NCI-H1105 (cell line): Measurements from ENCODE around the gene KIF26B.

Experiments
- DNase-seq: peaks from one replicate; lab custom pipeline; 2025; lab: John Stamatoyannopoulos, UW

Gene KIF26B

GRCh38 chr1:245571815-245572294, 417.1 kb downstream of the KIF26B start:
- DNase-seq = no peak

GRCh38 chr1:245572709-245573108, 417.9 kb downstream of the KIF26B start:
- no peak for DNase-seq

GRCh38 chr1:245575710-245576109, 420.9 kb downstream of the KIF26B start:
- no peak for DNase-seq

GRCh38 chr1:245576323-245576722, 421.5 kb downstream of the KIF26B start:
- no peak for DNase-seq

- DNase-seq = no peak
Measured at GRCh38 chr1:245577191-245578157, 422.7 kb downstream of the KIF26B start.

- DNase-seq = no peak
Measured at GRCh38 chr1:245578308-245578707, 423.5 kb downstream of the KIF26B start.

GRCh38 chr1:245578771-245579170, 424.0 kb downstream of the KIF26B start:
- DNase-seq = no peak

GRCh38 chr1:245579881-245580280, 425.1 kb downstream of the KIF26B start:
- no peak for DNase-seq

- DNase-seq = no peak
Measured at GRCh38 chr1:245580651-245581050, 425.9 kb downstream of the KIF26B start.

- no peak for DNase-seq
Measured at GRCh38 chr1:245582026-245582425, 427.2 kb downstream of the KIF26B start.

- DNase-seq = no peak
Measured at GRCh38 chr1:245583081-245583480, 428.3 kb downstream of the KIF26B start.

GRCh38 chr1:245583575-245584330, 429.0 kb downstream of the KIF26B start:
- DNase-seq = no peak

GRCh38 chr1:245585252-245585959, 430.6 kb downstream of the KIF26B start:
- no peak for DNase-seq

- no peak for DNase-seq
Measured at GRCh38 chr1:245587435-245588115, 432.8 kb downstream of the KIF26B start.

- no peak for DNase-seq
Measured at GRCh38 chr1:245588116-245588639, 433.4 kb downstream of the KIF26B start.

GRCh38 chr1:245589316-245589715, 434.5 kb downstream of the KIF26B start:
- no peak for DNase-seq

- no peak for DNase-seq
Measured at GRCh38 chr1:245589906-245590305, 435.1 kb downstream of the KIF26B start.

GRCh38 chr1:245590726-245591125, 435.9 kb downstream of the KIF26B start:
- DNase-seq = no peak

GRCh38 chr1:245591346-245592188, 436.8 kb downstream of the KIF26B start:
- DNase-seq = no peak

GRCh38 chr1:245592189-245592460, 437.3 kb downstream of the KIF26B start:
- no peak for DNase-seq
